GM12872 (cell line): ENCODE results near the gene SESTD1.

Source experiments
- TF ChIP-seq, protein P1 (sequence below): IDR thresholded peaks from 3 replicates; pipeline ENCODE4 v1.5.1; 2011; ENCODE audit warnings: low read depth, mild to moderate bottlenecking, low read length, moderate library complexity; ENCODE audit not compliant: insufficient read depth

Gene SESTD1

GRCh38 chr2:179082697-179083096, 181.9 kb downstream of the SESTD1 start:
- TF ChIP-seq, protein P1, sequence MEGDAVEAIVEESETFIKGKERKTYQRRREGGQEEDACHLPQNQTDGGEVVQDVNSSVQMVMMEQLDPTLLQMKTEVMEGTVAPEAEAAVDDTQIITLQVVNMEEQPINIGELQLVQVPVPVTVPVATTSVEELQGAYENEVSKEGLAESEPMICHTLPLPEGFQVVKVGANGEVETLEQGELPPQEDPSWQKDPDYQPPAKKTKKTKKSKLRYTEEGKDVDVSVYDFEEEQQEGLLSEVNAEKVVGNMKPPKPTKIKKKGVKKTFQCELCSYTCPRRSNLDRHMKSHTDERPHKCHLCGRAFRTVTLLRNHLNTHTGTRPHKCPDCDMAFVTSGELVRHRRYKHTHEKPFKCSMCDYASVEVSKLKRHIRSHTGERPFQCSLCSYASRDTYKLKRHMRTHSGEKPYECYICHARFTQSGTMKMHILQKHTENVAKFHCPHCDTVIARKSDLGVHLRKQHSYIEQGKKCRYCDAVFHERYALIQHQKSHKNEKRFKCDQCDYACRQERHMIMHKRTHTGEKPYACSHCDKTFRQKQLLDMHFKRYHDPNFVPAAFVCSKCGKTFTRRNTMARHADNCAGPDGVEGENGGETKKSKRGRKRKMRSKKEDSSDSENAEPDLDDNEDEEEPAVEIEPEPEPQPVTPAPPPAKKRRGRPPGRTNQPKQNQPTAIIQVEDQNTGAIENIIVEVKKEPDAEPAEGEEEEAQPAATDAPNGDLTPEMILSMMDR: no peak

GRCh38 chr2:179081954-179082353, 182.7 kb downstream of the SESTD1 start:
- TF ChIP-seq, protein P1: no peak

DNA sequence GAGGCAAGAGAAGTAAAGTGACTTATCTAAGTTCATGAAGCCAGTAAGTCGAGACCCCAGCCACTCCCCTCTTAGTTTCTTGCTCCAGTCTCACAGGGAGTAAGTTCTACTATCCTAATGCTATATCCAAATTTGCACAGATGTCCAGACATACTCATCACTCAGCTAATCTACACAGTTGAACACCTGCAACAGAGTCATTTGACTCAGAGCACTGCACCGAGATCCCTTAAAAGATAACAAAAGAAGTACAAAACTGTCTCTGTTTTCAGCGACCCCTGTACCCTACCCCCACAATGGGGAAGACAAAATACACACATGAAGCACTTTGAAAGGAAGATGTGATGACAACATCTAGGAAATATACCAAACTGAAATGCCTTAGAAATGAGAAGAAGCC, 192.1 kb downstream of the SESTD1 start:
- TF ChIP-seq, protein P1: no peak

DNA sequence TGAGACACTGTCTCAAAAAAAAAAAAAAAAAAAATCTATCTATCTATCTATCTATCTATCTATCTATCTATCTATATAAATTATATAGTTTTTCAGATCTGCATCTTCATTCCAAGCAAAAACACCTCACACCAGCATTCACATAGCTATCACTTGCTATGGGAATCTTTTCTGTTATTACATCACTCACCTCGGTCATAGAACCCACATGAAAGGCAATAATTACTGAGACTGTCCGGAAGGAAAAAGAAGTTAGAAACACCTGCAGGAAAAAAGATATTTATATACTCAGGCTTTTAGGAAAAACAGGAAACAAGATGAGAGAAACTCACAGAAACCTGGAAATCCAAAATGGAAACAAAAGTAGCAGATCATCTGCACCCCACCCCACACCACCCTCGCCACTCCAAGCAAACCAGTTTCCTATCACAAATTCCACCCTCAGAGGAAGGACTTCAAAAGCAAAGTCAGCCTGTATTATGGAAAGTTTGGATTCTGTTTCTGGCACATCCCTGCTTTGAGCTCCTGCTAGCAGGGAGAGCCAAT, 192.7 kb downstream of the SESTD1 start:
- TF ChIP-seq, protein P1: no peak

GRCh38 chr2:179070895-179071294, 193.7 kb downstream of the SESTD1 start:
- TF ChIP-seq, protein P1: no peak

- TF ChIP-seq, protein P1: no peak
Measured at GRCh38 chr2:179069685-179070084, 194.9 kb downstream of the SESTD1 start.

DNA sequence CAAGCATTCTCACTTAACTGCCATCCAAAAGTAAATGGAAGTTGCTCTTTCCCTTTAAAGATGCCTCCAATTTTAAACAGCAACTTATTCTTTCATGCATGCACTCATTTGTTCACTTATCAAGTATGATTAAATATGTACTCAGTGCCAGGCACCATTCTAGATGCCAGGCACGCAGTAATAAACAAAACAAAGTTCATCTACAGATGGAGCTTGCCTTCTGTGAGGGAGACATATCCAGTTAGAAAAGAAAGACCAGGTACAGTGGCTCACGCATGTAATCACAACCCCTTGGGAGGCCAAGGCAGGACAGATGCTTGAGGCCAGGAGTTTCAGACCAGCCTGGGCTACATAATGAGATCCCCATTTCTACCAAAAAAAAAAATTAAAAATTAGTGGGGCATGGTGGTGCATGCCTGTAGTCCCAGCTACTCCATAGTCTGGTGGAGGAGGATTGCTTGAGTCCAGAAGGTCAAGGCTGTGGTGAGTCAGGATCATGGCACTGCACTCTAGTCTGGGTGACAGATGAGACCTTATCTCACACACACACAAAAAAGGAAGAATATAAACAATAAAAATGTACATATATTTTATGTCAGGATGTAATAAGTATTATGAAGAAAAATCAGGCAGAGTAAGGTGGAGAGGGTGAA, 195.5 kb downstream of the SESTD1 start:
- TF ChIP-seq, protein P1: no peak
